IMR-90 (cell line): Measurements from ENCODE around the gene HDAC3. TPM values are rescaled to one million over a fixed set of nuclear protein-coding genes. Genes with fewer than 3 reads are reported as not detected.

Experiments used
- microRNA-seq, 2 experiments: library from miRNA; stranded (forward) in 1 of 2; unstranded in 1 of 2; fragments of 10-50 nt in 1 of 2; fragments of <30 nt in 1 of 2; gene quantifications in 1 of 2; microRNA quantifications in 1 of 2; one replicate each; pipeline versions ENCODE3 to v1.1.0; 2013 to 2020; ENCODE audit not compliant: insufficient read depth in 1 of 2, insufficient read length in 1 of 2, unreplicated experiment in 1 of 2
- polyA plus RNA-seq, 3 experiments: library from polyadenylated mRNA; depleted of rRNA; stranded (reverse); fragments of >200 nt; gene quantifications; 2 replicates each; pipeline ENCODE4 v1.2.3, GENCODE V29; 2012; ENCODE audit warnings: low replicate concordance in 1 of 3
- small RNA-seq, 5 experiments: library from RNA; depleted of rRNA; stranded (forward); fragments of <200 nt; gene quantifications; one replicate each; pipeline ENCODE3, GENCODE V24; 2012
- total RNA-seq: library from RNA; depleted of rRNA; stranded (reverse); fragments of >200 nt; gene quantifications from 2 replicates; pipeline ENCODE4 v1.2.3, GENCODE V29; 2012; rRNA removed

The HDAC3 gene
- total and polyA plus RNA-seq, 2 of the 4 experiments (the other 2 are of a cell fraction) = 84.2 to 89.7 TPM

Small RNA genes within 50 kb of the gene (microRNA-seq; reads per million reads assigned to microRNA genes)
- not detected for gene RPS27AP10 (ENCODE audit: insufficient read depth, insufficient read length)

Small RNA genes within 50 kb of the gene (small RNA-seq; reads per million reads assigned to genes)
- gene RPS27AP10 = 0 reads per million in 5 experiments

Other genes starting within 250 kb of the HDAC3 start
- 16.4 and 17.6 TPM in 2 replicates for gene PCDHGB4, start 249.2 kb downstream of the HDAC3 start, total RNA-seq
- 10.0 TPM in 2 replicates for gene PCDHGB4, start 249.2 kb downstream of the HDAC3 start, polyA plus RNA-seq (2012; rRNA removed)
- 2.0 and 2.2 TPM in 2 replicates for gene PCDHGA8, start 244.2 kb downstream of the HDAC3 start, total RNA-seq
- 0.87 and 0.89 TPM in 2 replicates for gene PCDHGA8, start 244.2 kb downstream of the HDAC3 start, polyA plus RNA-seq (2012; rRNA removed)
- gene PCDHGB5, start 238.9 kb downstream of the HDAC3 start, total RNA-seq = 17.2 and 17.5 TPM in 2 replicates
- gene PCDHGB5, start 238.9 kb downstream of the HDAC3 start, polyA plus RNA-seq (2012; rRNA removed) = 20.0 and 21.1 TPM in 2 replicates
- gene PCDHGA9, start 234.1 kb downstream of the HDAC3 start, total RNA-seq = 3.9 and 4.5 TPM in 2 replicates
- 1.5 and 1.8 TPM in 2 replicates for gene PCDHGA9, start 234.1 kb downstream of the HDAC3 start, polyA plus RNA-seq (2012; rRNA removed)
- gene PCDHGB6, start 228.8 kb downstream of the HDAC3 start, total RNA-seq = 2.2 and 2.8 TPM in 2 replicates
- 1.4 and 1.5 TPM in 2 replicates for gene PCDHGB6, start 228.8 kb downstream of the HDAC3 start, polyA plus RNA-seq (2012; rRNA removed)
- gene PCDHGA10, start 223.9 kb downstream of the HDAC3 start, total RNA-seq = 6.6 and 6.9 TPM in 2 replicates
- 3.4 TPM in 2 replicates for gene PCDHGA10, start 223.9 kb downstream of the HDAC3 start, polyA plus RNA-seq (2012; rRNA removed)
- gene PCDHGB7, start 219.2 kb downstream of the HDAC3 start, total RNA-seq = 5.8 and 6.3 TPM in 2 replicates
- gene PCDHGB7, start 219.2 kb downstream of the HDAC3 start, polyA plus RNA-seq (2012; rRNA removed) = 7.4 and 8.1 TPM in 2 replicates
- gene PCDHGA11, start 215.8 kb downstream of the HDAC3 start, total RNA-seq = 5.4 and 5.8 TPM in 2 replicates
- 6.9 and 7.5 TPM in 2 replicates for gene PCDHGA11, start 215.8 kb downstream of the HDAC3 start, polyA plus RNA-seq (2012; rRNA removed)
- 8.8 and 9.7 TPM in 2 replicates for gene PCDHGA12, start 206.3 kb downstream of the HDAC3 start, total RNA-seq
- gene PCDHGA12, start 206.3 kb downstream of the HDAC3 start, polyA plus RNA-seq (2012; rRNA removed) = 7.9 and 9.2 TPM in 2 replicates
- 21.1 and 21.9 TPM in 2 replicates for gene PCDHGC3, start 160.9 kb downstream of the HDAC3 start, total RNA-seq
- 58.9 and 72.1 TPM in 2 replicates for gene PCDHGC3, start 160.9 kb downstream of the HDAC3 start, polyA plus RNA-seq (2012; rRNA removed)
- gene PCDHGC4, start 151.8 kb downstream of the HDAC3 start, total RNA-seq = 1.1 and 1.6 TPM in 2 replicates
- 0.60 and 0.65 TPM in 2 replicates for gene PCDHGC4, start 151.8 kb downstream of the HDAC3 start, polyA plus RNA-seq (2012; rRNA removed)
- 2.5 and 2.9 TPM in 2 replicates for gene PCDHGC5, start 147.8 kb downstream of the HDAC3 start, total RNA-seq
- gene PCDHGC5, start 147.8 kb downstream of the HDAC3 start, polyA plus RNA-seq (2012; rRNA removed) = 3.8 TPM in 2 replicates
- gene DIAPH1, start 17.8 kb downstream of the HDAC3 start, total RNA-seq = 12.0 and 15.8 TPM in 2 replicates
- 30.7 and 37.4 TPM in 2 replicates for gene DIAPH1, start 17.8 kb downstream of the HDAC3 start, polyA plus RNA-seq (2012; rRNA removed)
- gene RELL2, start 148 bp upstream of the HDAC3 start, total RNA-seq = 2.2 TPM in 2 replicates
- gene RELL2, start 148 bp upstream of the HDAC3 start, polyA plus RNA-seq (2012; rRNA removed) = 7.6 and 9.1 TPM in 2 replicates
- gene FCHSD1, start 14.6 kb upstream of the HDAC3 start, total RNA-seq = 32.8 and 33.2 TPM in 2 replicates
- 58.7 and 62.1 TPM in 2 replicates for gene FCHSD1, start 14.6 kb upstream of the HDAC3 start, polyA plus RNA-seq (2012; rRNA removed)
- gene ARAP3, start 45.4 kb upstream of the HDAC3 start, total RNA-seq = 1.4 and 2.2 TPM in 2 replicates
- gene ARAP3, start 45.4 kb upstream of the HDAC3 start, polyA plus RNA-seq (2012; rRNA removed) = 6.6 and 6.9 TPM in 2 replicates
- 0.83 and 0.90 TPM in 2 replicates for gene PCDH1, start 241.6 kb upstream of the HDAC3 start, total RNA-seq
- 0.74 and 0.82 TPM in 2 replicates for gene PCDH1, start 241.6 kb upstream of the HDAC3 start, polyA plus RNA-seq (2012; rRNA removed)